Psoas muscle (tissue), 8 donors: ENCODE data around the gene QSER1. TPM values are rescaled to one million over a fixed set of nuclear protein-coding genes. Genes with fewer than 3 reads are reported as not detected.

Experiments used
- ATAC-seq, 4 donors: fragments of 200-7000 bp; cut with Tn5 transposase; one replicate each; pipeline ENCODE4 v1.9.1; 2020; ENCODE audit warnings: moderate library complexity in 3 of 4, mild to moderate bottlenecking in 2 of 4
- DNase-seq, 2 donors: peaks; one replicate each; pipeline ENCODE4 v3.0.0-alpha.2; 2020
- H3K27ac ChIP-seq: fragments of 200-600 bp; one replicate; pipeline ENCODE4 v1.8.0; 2022
- H3K27me3 ChIP-seq, 3 donors: fragments of 200-600 bp in 1 of 3; one replicate each; pipeline versions ENCODE4 v1.6.1 to v1.8.0; 2013 to 2022; ENCODE audit warnings: low read length in 2 of 3, mild to moderate bottlenecking in 2 of 3, moderate library complexity in 1 of 3; ENCODE audit not compliant: insufficient read depth in 3 of 3
- H3K36me3 ChIP-seq, 2 donors: fragments of 200-600 bp in 1 of 2; one replicate each; pipeline versions ENCODE4 v1.6.1 to v1.8.0; 2013 to 2022; ENCODE audit warnings: low read depth in 1 of 2, mild to moderate bottlenecking in 1 of 2, moderate library complexity in 1 of 2; ENCODE audit not compliant: insufficient read depth in 1 of 2
- H3K4me1 ChIP-seq: fragments of 200-600 bp; one replicate; pipeline ENCODE4 v1.8.0; 2022
- H3K4me3 ChIP-seq: fragments of 200-600 bp; one replicate; pipeline ENCODE4 v1.8.0; 2022; ENCODE audit warnings: mild to moderate bottlenecking
- H3K9me3 ChIP-seq: fragments of 200-600 bp; one replicate; pipeline ENCODE4 v1.8.0; 2022
- CTCF ChIP-seq: fragments of 200-600 bp; IDR thresholded peaks from one replicate; pipeline ENCODE4 v1.8.0; 2022; ENCODE audit warnings: antibody characterized with exemption
- WGBS, 3 donors: extraction: QIAGEN DNeasy Blood & Tissue Kit; methylation state at CpG; one replicate each; pipeline versions ENCODE4 v1.1.6 to v1.1.7; 2013; 5-methylcytosine and 5-hydroxymethylcytosine counted together
- intact Hi-C, 2 donors: fragments of 100-400 bp; cut with DNase I; formaldehyde crosslinking; loops; one replicate each; pipeline versions ENCODE4 v1.11.0 to v1.14.2; 2022
- polyA plus RNA-seq, 3 donors: library from polyadenylated mRNA; stranded (reverse); fragments of 200-250 nt; gene quantifications; one replicate each; pipeline ENCODE4 v1.2.3, GENCODE V29; 2013
- total RNA-seq, 4 donors: library from RNA; stranded (reverse); fragmentation: NEBNext Ultra II Directional in 2 of 4; extraction: Animal tissue kit (Norgen Biotek cat#: 25700) in 2 of 4; gene quantifications; one replicate each; pipeline versions ENCODE4 v1.2.1 to v1.2.4, GENCODE V29; 2021 to 2023
- donor health status: healthy with polysubstance abuse.
- donor health status: DM: no; HTN: no; CAD: no; lungs with moderate emphysema.
- donor health status: Bipolar disorder and iron deficiency.
- donor health status: healthy.
- donor health status: DM: yes; HTN: yes; CAD: no.
- donor health status: DM: no; HTN: no; CAD: no.
- donor health status: DM: no; HTN: no; CAD: no.
- donor health status: DM: yes; HTN: yes; CAD: no.

The QSER1 gene
- total and polyA plus RNA-seq, 7 donors = 2.4 to 19.3 (median 11.8) TPM

GRCh38 chr11:32888805-32889204, 3.8 kb upstream of the QSER1 start:
- no peak for TF ChIP-seq CTCF
- Histone ChIP-seq H3K9me3 (no peaks in the 10 kb centered on the region), H3K36me3 (no peaks in the 10 kb centered on the region), H3K4me1 (peaks cover 6% of the 10 kb centered on the region), H3K27me3 (no peaks in the 10 kb centered on the region), H3K27ac (no peak overlapping the region), H3K4me3 (no peak overlapping the region)
- ATAC-seq (no peak), DNase-seq (no peak)
- intact Hi-C loops = no loop called here

GRCh38 chr11:32890843-32891656, 1.6 kb upstream of the QSER1 start:
- H3K9me3 ChIP-seq = no peaks in the 10 kb centered on the region
- peak overlapping the region; percentile 78 for H3K4me3 ChIP-seq
- no peaks in the 10 kb centered on the region for H3K27me3 ChIP-seq
- H3K4me1 ChIP-seq = peaks cover 13% of the 10 kb centered on the region
- TF ChIP-seq CTCF = no peak
- DNase-seq = no peak
- ATAC-seq = no peak
- H3K36me3 ChIP-seq = no peaks in the 10 kb centered on the region
- no peak overlapping the region for H3K27ac ChIP-seq
- WGBS, 3 donors = 66 to 68% (median 66%) methylated on average over 11 of the region's 11 CpGs
- intact Hi-C loops = loop anchor here in 1 of 2 donors (10.0 kb wide), 1 partner anchor 306 kb away; the partner anchor contains the start of gene EIF3M

- Histone ChIP-seq H3K9me3 (no peaks in the 10 kb centered on the region), H3K36me3 (no peaks in the 10 kb centered on the region), H3K4me1 (peaks cover 13% of the 10 kb centered on the region), H3K27ac (peak overlapping the region; percentile 90), H3K4me3 (peak overlapping the region; percentile 78), H3K27me3 (no peaks in the 10 kb centered on the region)
- TF ChIP-seq CTCF = no peak
- intact Hi-C loops = loop anchor here in 1 of 2 donors (10.0 kb wide), 1 partner anchor 307 kb away; the partner anchor contains the start of gene EIF3M
- ATAC-seq (peak in 3 of 4 donors; percentile 5 to 30 (median 13)), DNase-seq (no peak)
- 12 to 23% (median 15%) methylated on average over 10 of the region's 10 CpGs for WGBS, 3 donors
These were observed 805 bp upstream of the QSER1 start for GRCh38 chr11:32891657-32892354.

- intact Hi-C loops = loop anchor here in 1 of 2 donors (10.0 kb wide), 1 partner anchor 308 kb away; the partner anchor contains the start of gene EIF3M
- Histone ChIP-seq H3K4me1 (peaks cover 13% of the 10 kb centered on the region), H3K9me3 (no peaks in the 10 kb centered on the region), H3K4me3 (peak overlapping the region; percentile 78), H3K27ac (peak overlapping the region; percentile 90), H3K36me3 (no peaks in the 10 kb centered on the region), H3K27me3 (no peaks in the 10 kb centered on the region)
- DNase-seq (no peak), ATAC-seq (no peak)
- WGBS, 3 donors = 0% methylated on average over 9 to 32 of the region's 32 CpGs
- no peak for TF ChIP-seq CTCF
These were observed 407 bp downstream of the QSER1 start for GRCh38 chr11:32893093-32893342.
